Activated T-helper 9 cell treated with anti-CD3 and anti-CD28 coated beads, Interleukin-2, amount 50 U/mL, for 16 hours (primary cell): ENCODE data around the gene ANAPC2.

Experiments
- DNase-seq: peaks from one replicate; pipeline ENCODE4 v3.0.0-alpha.2; 2020; ENCODE audit warnings: low read depth

ANAPC2 gene

GRCh38 chr9:137215196-137215986 is 27.0 kb upstream of the ANAPC2 start:
- DNase-seq = no peak

- DNase-seq = no peak
These were observed 26.3 kb upstream of the ANAPC2 start for GRCh38 chr9:137214620-137215019.

DNA sequence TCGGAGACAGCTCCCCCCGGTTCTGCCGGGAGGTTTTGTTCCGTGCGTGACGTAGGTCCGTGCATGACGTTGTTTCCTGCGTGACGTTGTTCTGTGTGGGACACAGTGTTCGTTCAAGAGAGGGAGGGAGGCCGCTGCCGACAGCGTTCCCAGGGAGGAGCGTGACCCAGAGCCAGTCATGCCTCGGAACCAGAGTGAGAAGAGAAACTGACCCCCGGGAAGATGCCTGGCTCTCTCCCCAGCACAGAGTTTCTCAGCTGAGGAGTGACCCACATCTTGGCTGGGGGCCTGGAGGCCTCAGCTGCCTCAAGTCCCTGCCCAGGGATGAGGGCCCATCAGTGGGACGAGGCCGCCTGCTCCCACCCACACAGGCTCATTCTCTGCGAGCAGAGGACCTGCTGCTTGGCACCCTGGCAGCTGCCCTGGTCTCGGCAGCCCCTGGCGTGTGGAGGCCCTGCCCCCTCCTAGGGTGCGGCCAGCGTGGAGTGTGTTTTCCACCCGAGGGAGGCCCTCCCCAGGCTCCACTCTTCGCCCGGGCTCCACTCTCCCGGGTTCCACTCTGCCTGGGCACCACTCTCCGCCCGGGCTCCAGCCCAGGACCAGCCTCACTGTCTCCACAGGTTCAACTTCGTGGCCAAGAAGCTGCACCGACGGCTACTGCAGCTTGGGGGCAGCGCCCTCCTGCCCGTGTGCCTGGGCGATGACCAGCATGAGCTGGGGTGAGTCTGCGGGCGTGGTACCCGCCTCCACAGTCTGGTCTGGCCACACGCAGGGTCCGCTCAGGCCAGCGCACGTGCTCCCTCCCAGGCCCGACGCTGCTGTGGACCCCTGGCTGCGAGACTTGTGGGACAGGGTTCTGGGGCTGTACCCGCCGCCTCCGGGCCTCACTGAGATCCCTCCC is 25.1 kb upstream of the ANAPC2 start:
- DNase-seq = no peak

- no peak for DNase-seq
These were observed 24.2 kb upstream of the ANAPC2 start for GRCh38 chr9:137212520-137212919.

DNA sequence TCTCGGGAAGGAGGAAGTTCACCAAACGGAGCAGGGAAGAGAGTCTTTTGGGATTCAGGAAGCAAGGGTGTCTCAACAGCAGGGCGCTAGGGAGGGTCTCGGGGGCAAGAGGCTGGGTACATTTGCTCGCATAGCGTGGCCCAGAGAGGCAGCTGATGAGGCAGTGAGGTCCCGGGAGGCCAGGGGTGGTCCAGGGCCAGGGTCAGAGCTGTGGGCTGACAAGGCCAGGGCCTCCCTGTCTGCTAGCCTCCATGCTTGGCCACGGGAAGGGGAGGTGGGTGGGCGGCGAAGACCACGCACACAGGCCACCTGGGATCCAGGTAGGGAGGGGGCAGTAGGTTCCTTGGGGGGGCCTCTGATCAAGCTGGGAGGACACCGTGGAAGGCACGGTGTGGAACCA is 23.2 kb upstream of the ANAPC2 start:
- no peak for DNase-seq

DNA sequence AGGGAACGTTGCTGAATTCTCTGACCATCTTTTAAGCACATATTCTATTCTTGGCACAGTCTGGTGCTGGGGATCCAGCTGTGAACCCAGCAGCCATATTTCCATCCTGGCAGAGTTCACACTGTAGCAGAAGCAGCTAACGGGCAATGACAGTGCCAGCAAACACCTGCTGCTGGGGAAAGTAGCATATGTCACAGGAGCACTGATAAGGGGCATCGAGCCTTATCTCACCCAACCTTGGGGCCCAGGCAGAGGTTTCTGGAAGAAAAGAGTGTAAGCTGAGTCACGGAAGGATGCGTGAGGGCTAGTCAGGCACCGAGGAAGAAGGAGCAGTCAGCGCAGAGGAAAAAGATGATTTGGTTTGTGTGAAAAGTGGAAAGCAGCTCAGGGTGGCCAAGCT is 18.2 kb upstream of the ANAPC2 start:
- no peak for DNase-seq

- peak; percentile 93 for DNase-seq
These were observed 17.0 kb upstream of the ANAPC2 start, which contains the start of the genes NDOR1 and TMEM203 for GRCh38 chr9:137205126-137206069. TSS of gene NDOR1 (plus strand) at chr9:137205700. CDS start at chr9:137205778, 78 bp downstream. TSS of gene TMEM203 (minus strand) at chr9:137205648. CDS start at chr9:137205414, 234 bp downstream.

DNA sequence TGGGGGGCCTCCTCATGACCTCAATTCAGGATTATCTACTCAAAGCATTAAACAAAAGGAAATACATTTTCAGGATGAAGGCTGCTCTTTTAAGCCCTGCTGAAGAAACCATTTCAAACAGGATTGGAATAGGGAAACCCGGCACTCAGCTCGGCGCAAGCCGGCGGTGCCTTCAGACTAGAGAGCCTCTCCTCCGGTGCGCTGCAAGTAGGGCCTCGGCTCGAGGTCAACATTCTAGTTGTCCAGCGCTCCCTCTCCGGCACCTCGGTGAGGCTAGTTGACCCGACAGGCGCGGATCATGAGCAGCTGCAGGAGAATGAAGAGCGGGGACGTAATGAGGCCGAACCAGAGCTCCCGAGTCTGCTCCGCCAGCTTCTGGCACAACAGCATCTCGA is 16.4 kb upstream of the ANAPC2 start:
- DNase-seq = no peak

DNA sequence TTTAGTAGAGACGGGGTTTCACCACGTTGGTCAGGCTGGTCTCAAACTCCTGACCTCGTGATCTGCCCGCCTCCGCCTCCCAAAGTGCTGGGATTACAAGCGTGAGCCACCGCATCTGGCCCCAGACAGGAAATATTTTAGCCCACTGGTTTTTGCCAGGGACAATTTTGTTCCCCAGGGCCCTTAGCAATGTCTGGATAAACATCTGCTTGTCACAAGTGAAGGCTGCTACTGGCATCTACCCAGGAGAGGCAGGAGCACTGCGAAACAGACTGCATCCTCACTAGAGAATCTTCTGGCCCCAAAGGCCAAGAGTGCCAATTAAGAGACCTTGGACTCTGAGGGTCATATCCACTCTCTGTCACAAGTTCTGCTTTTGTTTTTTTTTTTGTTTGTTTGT is 14.6 kb upstream of the ANAPC2 start:
- DNase-seq = no peak

DNA sequence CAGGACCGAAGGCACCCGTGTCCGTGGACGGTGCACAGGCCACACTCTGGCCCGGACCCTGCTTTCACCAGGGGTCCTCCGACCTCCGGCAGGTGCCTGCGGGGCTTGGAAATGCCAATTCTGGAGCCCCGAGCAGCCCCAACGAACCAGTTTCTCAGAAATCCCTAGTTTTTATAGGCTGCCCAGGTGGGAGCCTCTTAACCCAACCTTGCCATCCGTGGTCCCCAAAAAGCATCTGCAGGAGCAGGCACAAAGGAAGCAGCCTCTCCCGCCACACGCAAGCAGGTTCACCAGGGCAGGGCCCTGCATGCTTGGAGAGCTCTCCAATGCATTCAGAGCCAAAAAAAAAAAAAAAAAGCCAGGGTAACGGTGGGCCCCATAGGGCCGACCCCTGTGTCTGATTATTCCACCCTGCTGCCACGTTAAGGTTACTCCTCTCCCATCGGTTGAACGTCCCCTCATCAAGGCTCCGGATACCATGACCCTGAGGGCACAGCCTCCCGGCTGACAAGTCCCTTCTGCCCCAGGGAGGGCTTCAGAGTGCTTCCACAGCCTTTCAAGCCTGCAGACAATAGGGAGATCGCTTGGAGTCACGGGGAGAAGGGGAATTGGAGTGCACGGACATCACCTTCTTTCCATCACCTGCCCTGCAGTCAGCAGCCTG is 13.0 kb upstream of the ANAPC2 start:
- DNase-seq = no peak

- peak; percentile 98 for DNase-seq
These were observed 12.2 kb upstream of the ANAPC2 start, which contains the start of gene TPRN for GRCh38 chr9:137200311-137201204. TSS of gene TPRN (minus strand) at chr9:137200741. CDS start at chr9:137200711, 30 bp downstream.

- DNase-seq = no peak
These were observed 11.2 kb upstream of the ANAPC2 start for GRCh38 chr9:137199411-137200121.

DNA sequence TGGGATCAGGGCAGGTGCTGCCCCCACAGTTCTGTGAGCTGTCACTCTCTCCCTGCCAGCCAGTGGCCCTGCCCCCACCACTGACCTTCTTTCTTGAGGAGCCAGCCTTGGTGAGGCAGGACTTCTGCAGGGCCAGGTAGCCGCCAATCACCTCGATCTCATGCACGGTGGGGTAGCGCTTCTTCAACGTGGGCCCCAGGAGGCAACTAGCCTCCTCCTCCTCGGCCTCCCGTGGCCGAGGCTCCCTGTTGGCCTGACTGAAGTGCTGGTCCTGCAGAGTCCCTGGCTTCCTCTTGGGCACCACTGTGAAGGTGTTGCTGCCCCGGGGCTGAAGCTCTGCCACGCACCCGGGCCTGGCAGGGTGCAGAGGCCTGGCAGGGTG is 10.5 kb upstream of the ANAPC2 start:
- DNase-seq = no peak

DNA sequence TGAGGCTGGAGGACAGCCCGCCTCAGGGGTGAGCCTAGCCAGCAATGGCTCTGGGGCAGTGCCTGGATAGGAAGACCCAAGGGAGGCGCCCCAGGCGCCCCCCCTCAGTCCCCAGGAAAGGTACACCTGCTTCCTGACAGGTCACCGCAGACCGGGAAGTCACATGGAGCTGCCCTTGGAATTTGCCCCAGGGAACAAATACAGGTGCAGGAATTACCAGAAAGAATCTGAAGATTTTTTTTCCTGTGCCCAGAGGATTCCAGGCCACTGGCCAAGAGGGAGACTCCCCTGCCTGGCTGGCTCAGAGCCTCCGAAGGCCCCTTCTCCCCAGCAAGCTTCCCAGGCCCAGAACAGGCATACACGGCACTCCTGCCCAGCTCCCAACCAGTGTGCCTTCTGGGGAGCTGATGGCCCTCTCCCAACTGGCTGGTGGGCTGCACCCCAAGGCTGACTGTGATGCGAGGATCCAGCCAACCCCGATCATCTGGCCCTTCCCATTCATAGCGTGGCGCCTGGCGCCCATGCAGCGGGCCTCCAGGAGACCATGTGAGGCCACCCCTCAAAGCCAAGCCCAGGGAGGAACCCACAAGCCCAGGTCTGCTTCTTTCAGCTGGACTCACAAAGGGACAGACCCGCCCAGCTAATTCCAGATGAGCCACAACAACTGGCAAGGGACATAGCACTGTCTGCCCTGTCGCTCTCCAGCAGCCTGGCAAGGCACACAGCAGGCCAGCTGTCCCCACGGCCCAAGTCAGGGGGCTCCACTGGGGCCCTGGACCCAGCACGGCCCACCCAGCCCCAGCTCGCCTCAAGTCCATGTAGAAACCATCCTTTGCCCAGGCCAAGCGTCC is 9.9 kb upstream of the ANAPC2 start:
- DNase-seq = no peak

- DNase-seq = no peak
These were observed 7.3 kb upstream of the ANAPC2 start for GRCh38 chr9:137195525-137196220.

GRCh38 chr9:137194909-137195308 is 6.5 kb upstream of the ANAPC2 start:
- no peak for DNase-seq

- no peak for DNase-seq
These were observed 6.0 kb upstream of the ANAPC2 start for GRCh38 chr9:137194388-137194787.

- no peak for DNase-seq
These were observed 5.4 kb upstream of the ANAPC2 start for GRCh38 chr9:137193771-137194170.
